ENCODE measurements around the gene SLC16A12.
"Not testable (repeated sequence)": the region's sequence is repeated elsewhere in the genome, so short reads cannot be mapped to it uniquely, and the experiment has no call there.

SLC16A12 gene

DNA sequence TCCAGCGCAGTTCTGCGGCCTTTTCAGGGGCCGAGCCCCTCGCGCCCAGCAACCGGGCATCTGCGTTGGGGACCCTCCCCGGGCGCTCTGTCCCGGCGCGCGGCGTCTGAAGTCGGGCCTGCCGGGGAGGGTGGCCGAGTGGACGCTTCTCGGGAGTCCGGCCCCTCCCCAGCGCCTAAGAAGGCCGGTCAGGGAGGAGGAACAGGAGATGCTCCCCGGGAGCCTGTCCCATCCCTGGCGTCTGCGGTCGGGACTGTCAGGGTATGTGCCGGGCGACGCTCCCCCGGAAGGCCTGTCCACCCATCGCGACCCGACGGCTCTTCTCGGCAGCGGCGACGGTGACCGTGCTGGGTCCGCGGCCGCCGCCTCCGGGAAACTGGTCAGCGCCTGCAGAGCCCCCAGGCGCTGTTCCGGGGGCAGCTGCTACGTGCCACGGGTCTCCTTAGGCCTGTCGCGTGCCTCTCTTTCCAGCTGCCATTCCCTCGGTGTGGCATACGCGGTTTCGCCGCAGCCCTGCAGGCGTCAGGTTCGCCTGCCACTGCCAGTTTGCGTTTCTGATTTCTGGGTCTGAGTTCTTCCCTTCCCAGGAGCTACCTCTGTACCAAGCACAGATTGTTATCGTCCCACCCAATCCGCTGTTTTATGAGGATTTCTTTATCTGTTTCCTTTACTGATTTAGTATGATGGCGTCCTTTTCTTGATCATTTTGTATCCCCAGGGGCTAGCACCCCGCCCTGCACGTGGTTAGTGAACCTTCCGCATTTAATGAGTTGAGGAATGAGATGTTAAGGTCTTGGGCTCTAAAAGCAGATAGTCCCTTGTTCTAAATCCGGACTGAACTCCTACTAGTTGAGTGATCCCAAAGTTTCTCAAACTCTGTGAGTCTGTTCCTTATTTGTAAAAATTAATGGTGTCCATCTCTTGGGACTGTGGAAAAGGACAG is 120.2 kb downstream of the SLC16A12 start:
- DNase-seq: peak; percentile 55

DNA sequence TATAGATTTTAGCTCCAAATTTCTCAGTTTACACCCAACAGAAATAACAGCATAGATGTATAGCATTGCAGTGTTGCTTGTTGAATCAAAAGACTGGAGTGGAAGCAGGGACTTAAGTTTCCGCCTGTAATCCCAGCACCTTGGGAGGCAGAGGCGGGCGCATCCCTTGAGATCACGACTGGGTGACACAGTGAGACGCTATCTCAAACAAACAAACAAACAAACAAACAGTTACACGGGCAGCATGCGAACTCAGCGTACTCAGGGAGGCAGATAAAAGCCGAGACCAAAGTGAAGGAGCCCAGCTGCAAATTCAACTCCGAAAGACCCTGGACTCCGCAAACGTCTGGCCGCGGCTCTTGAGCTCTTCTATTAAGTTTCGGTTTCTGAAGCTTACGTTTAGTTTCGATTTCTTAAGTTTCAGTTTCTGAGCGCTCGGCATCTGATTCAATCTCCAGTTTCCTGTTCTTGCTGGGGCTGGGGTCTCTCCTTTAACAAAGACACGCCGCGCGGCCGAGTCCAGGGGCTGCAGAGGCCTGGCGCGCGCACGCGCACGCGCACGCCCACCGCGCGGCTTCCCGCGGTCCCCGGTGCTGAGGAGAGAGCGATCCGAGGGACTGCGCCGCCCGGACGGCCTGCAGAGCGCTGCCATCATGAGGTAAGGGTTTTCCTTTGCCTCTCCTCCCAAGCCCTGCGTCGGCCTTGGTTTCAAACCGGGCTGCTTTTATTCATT is 121.1 kb downstream of the SLC16A12 start, which contains the start of gene IFIT5:
Gene IFIT5, plus strand, starts transcription at position 423 of the 733 bp plus-strand sequence. Its CDS starts 231 bp downstream, at position 654.
- peak; percentile 71 for DNase-seq

DNA sequence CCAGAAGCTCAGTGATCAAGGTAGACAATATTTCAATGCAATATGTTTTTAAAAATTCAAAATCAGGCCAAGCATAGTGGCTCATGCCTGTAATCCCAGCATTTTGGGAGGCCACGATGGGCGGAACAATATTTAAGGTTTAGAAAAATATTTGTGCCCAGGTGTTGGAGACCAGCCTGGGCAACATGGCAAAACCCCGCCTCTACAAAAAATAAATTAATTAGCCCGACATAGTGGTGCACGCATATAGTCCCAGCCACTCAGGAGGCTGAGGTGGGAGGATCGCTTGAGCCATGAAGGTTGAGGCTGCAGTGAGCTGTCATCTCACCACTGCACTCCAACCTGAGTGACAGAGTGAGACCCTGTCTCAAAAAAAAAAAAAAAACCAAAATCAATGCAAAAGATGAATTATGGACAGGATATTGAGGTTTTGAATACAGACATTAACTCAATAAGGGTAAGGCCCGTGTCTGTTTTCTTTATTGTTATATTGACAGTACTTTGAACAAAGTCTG is 121.9 kb downstream of the SLC16A12 start:
- no peak for DNase-seq

DNA sequence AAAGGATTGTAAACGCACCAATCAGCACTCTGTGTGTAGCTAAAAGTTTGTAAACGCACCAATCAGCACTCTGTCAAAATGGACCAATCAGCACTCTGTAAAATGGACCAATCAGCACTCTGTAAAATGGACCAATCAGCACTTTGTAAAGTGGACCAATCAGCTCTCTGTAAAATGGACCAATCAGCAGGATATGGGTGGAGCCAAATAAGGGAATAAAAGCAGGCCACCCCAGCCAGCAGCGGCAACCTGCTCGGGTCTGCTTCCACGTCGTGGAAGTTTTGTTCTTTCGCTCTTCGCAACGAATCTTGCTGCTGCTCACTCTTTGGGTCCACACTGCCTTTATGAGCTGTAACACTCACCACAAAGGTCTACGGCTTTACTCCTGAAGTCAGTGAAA is 123.1 kb downstream of the SLC16A12 start:
- DNase-seq: peak; percentile 50

DNA sequence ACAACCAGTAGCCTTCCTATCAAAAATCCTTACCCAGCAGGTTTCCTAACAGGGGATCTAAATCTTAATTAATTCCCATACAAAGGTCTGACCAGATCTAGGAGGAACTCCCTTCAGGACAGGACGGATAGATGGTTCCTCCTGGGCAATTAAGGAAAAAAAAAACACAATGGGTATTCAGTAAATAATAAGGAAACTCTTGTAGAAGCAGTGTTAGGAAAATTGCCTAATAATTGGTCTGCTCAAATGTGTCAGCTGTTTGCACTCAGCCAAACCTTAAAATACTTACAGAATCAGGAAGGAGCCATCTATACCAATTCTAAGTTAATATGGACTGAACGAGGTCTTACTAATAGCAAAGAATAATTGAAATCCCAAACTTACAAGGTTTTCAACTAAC is 124.3 kb downstream of the SLC16A12 start:
- DNase-seq: not testable (repeated sequence)

DNA sequence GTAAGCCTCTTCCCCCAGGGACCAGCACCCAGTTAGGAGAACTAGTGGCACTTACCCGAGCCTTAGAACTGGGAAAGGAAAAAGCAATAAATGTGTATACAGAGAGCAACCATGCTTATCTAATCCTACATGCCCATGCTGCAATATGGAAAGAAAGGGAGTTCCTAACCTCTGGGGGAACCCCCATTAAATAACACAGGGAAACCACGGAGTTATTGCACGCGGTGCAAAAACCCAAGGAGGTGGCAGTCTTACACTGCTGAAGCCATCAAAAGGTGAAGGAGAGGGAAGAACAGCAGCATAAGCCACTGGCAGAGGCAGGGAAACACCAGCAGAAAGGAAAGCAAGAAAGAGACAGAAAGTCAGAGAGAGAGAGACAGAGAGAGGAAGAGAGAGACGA is 124.8 kb downstream of the SLC16A12 start:
- not testable (repeated sequence) for DNase-seq

DNA sequence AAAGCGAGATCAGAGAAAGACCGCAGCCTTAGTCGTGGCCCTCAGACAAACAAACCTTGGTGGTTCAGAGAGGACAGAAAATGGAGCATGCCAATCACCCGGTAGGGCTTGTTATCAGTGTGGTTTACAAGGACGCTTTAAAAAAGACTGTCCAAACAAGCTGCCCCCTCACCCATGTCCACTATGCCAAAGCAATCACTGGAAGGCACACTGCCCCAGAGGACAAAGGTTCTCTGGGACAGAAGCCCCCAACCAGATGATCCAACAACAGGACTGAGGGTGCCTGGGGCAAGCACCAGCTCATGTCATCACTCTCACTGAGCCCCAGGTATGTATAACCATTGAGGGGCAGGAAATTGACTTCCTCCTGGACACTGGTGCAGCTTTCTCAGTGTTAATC is 126.1 kb downstream of the SLC16A12 start:
- not testable (repeated sequence) for DNase-seq

DNA sequence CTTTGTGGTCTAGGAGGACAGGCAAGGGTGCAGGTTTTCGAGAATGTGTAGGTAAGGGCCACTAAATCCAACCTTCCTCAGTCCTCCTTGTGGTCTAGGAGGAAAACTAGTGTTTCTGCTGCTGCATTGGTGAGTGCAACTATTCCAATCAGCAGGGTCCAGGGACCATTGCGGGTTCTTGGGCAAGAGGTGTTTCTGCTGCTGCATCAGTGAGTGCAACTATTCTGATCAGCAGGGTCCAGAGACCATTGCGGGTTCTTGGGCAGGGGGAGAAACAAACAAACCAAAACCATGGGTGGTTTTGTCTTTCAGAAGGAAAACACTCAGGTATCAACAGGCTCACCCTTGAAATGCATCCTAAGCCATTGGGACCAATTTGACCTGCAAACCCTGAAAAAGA is 127.6 kb downstream of the SLC16A12 start:
- DNase-seq: not testable (repeated sequence)

DNA sequence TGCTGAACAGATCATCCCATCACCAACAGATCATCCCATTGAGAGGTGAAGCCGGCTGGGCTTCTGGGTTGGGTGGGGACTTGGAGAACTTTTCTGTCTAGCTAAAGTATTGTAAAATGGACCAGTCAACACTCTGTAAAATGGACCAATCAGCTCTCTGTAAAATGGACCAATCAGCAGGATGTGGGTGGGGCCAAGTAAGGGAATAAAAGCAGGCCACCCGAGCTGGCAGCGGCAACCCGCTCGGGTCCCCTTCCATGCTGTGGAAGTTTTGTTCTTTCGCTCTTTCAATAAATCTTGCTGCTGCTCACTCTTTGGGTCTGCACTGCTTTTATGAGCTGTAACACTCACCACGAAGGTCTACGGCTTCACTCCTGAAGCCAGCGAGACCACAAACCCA is 129.2 kb downstream of the SLC16A12 start:
- not testable (repeated sequence) for DNase-seq

DNA sequence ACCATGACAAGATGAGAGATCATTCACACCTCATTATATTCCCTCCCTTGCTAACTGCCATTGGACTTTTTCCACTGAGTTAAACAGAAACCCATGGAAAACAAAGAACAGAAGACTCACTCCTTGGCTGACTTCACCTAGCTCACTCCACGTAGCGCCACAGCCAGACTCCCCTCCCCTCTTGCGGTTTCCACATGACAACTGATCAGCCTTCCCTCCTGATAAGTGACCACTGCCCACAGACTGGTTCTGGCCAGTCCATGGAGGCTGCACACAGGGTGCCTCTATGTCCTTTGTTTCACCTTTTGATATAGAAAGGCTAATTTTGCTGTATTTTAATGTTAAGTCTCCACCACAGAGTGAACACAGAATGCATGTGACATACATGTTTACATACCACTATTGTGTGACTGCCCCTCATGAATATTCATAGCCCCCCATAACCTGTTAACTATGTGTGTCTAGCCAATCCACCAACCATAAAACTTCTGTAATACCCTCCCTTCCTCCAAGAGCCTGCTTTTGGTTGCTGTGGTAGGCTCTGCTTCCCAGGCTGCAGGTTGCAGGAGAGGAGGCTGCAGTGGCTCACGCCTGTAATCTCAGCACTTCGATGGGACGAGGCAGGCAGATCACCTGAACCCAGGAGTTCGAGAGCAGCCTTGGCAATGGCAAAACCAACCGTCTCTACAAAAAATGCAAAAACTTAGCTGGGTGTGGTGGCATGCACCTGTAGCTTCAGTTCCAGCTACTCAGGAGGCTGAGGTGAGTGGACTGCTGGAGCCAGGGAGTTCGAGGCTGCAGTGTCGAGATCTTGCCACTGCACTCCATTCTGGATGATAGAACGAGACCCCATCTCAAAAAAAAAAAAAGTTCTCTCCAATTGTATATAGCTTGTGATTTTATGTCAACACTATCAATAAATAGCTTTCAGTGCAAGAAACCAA is 131.0 kb downstream of the SLC16A12 start:
- no peak for DNase-seq

DNA sequence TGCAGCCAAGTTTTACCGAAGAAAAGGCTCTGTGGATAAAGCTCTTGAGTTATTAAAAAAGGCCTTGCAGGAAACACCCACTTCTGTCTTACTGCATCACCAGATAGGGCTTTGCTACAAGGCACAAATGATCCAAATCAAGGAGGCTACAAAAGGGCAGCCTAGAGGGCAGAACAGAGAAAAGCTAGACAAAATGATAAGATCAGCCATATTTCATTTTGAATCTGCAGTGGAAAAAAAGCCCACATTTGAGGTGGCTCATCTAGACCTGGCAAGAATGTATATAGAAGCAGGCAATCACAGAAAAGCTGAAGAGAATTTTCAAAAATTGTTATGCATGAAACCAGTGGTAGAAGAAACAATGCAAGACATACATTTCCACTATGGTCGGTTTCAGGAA is 132.4 kb downstream of the SLC16A12 start:
- DNase-seq: no peak

DNA sequence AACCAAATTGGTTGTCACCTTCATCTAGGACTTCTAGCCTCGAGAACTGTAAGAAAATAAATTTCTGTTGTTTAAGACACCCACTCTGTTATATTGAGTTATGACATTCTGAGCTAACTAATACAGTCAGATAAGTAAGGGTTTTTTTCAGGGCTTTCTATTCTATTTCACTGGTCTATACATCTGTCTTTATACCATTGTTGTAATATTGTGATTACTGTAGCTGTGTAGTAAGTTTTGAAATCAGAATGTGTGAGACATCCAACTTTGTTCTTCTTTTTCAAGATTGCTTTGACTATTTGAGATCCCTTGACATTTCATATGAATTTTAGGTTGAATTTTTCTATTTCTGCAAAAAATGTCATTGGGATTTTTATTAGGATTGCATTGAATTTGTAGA is 135.4 kb downstream of the SLC16A12 start:
- DNase-seq: no peak

DNA sequence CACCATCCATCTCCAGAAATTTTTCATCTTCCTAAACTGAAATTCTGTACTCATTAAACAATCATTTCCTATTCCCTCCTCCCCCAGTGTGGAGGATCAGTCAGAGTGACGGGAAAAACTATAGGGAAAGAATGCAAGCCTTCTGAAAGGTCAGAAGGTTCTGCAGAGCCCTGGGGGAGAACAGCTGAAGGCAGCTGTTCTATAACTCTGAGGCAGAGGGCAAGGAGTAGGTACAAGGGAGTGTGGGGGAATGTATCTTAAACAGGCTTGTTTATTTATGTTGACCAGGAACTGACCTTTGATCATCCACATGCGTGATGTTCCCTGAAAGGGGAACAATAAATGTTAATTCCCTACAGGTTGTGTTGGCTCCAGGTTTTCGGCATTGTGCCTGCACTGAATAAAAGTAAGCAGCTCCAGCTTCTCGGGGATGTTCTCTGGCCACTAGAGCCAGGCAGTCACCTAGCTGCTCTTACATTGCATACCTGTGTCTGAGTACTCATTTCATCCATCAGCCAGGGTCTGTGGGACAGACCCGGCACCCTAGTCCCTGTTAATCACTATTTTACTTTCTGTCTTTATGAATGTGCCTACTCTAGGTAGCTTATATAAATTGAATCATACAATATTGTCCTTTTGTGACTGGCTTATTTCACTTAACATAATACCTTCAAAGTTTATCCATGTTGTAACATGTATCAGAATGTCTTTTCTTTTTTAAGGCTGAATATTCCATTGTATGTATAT is 137.2 kb downstream of the SLC16A12 start:
- DNase-seq: no peak

DNA sequence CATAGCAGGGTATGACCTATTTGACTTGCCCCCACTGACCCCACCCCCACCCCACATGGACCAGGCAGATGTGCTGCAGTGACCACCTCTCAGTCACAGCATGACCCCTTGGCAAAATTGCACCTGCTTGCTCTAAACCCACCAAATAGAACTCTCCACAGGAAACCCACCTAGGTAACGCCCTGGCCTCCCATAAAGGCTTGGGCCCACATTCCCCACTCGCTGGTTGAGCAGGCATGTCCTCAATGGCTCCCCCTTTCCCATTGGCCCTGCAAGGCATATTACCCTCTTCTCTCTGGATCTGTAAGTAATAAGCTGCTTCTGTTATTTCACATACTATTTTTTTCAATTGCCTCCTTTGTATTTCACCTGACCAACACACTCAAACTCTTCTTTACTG is 140.3 kb downstream of the SLC16A12 start:
- DNase-seq: no peak

DNA sequence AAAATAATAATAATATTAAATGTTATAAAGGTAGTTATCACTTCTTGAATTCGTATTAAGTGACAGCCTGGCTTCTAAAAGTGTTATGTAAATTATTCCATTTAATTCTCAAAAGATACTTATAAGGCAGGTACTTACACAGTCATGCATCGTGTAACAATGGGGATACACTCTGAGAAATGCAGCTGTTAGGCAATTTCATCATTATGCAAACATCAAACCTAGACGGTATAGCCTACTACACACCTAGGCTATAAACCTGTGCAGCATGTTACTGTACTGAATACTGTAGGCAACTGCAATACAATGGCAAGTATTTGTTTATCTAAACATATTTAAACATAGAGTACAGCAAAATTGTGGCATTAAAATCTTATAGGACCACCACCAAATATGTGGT is 141.5 kb downstream of the SLC16A12 start:
- no peak for DNase-seq

DNA sequence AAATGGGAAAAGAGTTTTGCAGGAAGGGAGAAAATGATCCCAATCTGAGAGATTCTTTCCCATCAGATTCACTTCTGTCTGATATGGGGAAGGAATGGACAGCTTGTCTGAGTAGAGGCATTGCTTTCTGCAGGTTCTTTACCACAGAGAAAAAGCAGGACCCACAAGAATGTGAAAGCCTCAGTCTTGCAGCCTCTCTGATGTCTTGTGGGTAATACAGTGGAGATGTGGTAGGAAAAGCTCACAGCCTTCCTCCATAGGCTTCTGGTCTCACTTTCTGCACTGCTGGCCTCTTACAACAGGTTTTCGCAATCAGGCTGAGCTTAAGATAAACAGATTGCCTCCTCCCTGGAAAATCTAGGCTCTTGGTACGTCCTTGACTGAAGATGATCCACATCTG is 142.4 kb downstream of the SLC16A12 start:
- peak; percentile 9 for DNase-seq

DNA sequence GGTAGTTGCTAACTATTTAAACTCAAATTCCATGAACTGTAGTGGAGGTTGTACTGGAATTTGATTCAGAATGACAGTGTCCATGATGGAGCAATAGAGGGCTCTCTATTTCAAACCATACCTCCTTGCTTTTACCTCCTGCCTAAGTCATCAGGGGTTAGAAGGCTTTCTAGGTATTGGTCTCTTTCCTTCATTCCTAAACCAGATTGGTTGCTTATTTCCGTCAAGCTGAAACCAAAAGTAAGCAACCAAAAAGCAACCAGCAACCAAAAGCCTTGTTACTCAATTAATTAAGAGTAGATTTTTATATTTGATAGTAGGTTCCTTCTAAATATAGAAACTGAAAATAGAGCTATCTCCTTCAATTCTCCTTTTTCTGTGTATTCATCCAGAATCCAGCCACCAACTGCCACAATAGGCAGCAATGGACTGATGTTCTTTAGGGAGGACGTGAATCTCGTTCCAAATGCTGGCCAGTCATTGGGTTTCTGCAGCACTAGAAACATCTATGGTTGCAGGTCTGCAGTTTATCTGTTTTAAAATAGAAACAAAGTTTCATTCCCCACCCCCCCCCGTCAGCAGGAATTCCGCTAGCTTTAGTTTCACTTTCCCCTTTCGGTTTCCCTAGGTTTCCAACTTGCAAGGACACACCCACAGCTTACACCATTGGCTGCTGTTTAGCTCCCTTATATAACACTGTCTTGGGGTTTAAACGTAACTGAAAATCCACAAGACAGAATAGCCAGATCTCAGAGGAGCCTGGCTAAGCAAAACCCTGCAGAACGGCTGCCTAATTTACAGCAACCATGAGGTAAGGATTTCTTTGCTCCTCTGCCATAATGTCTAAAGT is 143.3 kb downstream of the SLC16A12 start, which contains the start of gene IFIT1:
Gene IFIT1, plus strand, starts transcription at position 717 of the 850 bp plus-strand sequence. Its CDS starts 90 bp downstream, at position 807.
- peak; percentile 66 for DNase-seq

DNA sequence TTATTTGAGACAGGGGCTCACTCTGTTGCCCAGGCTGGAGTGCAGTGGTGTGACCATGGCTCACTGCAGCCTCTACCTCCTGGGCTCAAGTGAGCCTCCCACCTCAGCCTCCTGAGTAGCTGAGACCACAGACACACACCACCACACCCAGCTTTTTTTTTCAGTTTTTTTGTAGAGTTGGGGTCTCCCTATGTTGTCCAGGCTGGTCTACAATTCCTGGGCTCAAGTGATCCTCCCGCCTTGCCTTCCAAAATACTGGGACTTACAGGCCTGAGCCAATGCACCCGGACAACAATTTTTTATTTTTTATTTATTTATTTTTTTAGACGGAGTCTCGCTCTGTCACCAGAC is 144.2 kb downstream of the SLC16A12 start:
- not testable (repeated sequence) for DNase-seq

DNA sequence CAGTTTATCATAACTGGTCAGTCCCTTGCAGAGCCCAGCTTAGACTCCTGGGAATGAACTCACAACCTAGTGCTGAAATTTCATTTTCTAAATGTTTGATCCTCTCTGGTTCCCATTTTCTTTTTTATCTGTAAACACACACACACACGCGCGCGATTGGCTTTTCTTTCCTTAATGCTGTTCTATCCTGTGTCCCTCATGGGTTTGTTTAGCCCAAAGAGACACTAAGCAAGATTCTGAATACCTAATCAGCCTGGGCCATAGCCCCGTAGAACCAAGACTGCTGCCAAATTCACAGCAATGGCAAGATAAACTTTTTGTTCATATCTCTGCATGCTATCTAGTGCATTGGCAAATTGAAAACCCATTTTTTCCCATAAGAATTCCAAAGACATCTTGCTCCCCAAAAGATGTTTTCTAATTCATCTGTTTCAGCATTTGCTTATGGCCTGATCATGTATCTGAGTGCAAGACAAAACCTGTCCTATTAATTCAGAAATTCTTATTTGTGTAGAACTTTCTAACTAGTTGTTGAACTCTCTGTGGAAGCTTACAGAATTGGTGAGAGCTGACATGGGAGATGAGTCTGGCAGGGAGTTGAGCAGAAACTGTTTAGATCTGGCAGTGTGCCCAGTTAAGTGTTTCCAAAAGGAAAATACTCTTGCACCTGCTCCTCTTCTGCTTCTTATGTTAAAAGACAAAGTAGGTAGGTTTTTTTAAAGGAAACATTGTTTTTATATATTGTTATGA is 144.7 kb downstream of the SLC16A12 start:
- no peak for DNase-seq

DNA sequence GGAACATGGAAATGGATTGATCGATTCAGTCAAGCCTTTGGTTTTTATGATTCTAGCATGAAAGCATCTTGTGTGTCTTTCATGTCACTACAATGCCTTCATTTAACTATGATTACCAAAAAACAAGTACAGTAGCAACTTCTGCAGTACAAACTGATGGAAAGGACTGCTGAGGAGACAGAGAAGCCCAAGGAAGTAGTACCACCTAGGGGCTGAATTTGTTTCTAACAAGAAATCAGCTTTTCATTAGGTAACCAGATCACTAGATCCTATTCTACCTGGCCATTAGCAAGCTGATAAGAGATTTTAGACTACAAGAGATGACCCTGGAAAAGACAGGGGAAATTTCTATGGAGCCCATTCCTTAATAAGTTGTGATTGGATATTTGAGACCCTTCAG is 146.1 kb downstream of the SLC16A12 start:
- DNase-seq: no peak

Data from CD4-positive, alpha-beta T cell treated with Interleukin-6 for 4 hours (primary cell).